ENCODE measurements around the gene RASL12. TPM values are rescaled to one million over a fixed set of nuclear protein-coding genes. Genes with fewer than 3 reads are reported as not detected.

The RASL12 gene
- total and polyA plus RNA-seq, 2 experiments from 2014 or later: 4.6 to 6.4 TPM

GRCh38 chr15:65069779-65070546 lies 2.2 kb upstream of the RASL12 start:
- H3K4me2 ChIP-seq: no peak overlapping the region
- H3K9me2 ChIP-seq (replicated peaks; ENCODE audit: insufficient read depth): no peaks in the 10 kb centered on the region
- H3K79me2 ChIP-seq: no peaks in the 10 kb centered on the region
- no peak overlapping the region for H2AFZ ChIP-seq
- DNase-seq (ENCODE audit: low spot score): no peak
- no peaks in the 10 kb centered on the region for H3K9me3 ChIP-seq (ENCODE audit: low read depth)
- H3K36me3 ChIP-seq (replicated peaks; ENCODE audit: insufficient read depth, low read depth): no peaks in the 10 kb centered on the region
- H3K27me3 ChIP-seq: peaks cover 10% of the 10 kb centered on the region
- H3K4me1 ChIP-seq (ENCODE audit: insufficient read depth): peaks cover 25% of the 10 kb centered on the region
- TF ChIP-seq EZH2phosphoT487 (IDR thresholded peaks at IDR 0.05; ENCODE audit: low read depth, severe bottlenecking, unreplicated experiment) (no peak), EZH2 (IDR thresholded peaks at IDR 0.05; ENCODE audit: borderline replicate concordance) (no peak)
- TF ChIP-seq, protein P1, sequence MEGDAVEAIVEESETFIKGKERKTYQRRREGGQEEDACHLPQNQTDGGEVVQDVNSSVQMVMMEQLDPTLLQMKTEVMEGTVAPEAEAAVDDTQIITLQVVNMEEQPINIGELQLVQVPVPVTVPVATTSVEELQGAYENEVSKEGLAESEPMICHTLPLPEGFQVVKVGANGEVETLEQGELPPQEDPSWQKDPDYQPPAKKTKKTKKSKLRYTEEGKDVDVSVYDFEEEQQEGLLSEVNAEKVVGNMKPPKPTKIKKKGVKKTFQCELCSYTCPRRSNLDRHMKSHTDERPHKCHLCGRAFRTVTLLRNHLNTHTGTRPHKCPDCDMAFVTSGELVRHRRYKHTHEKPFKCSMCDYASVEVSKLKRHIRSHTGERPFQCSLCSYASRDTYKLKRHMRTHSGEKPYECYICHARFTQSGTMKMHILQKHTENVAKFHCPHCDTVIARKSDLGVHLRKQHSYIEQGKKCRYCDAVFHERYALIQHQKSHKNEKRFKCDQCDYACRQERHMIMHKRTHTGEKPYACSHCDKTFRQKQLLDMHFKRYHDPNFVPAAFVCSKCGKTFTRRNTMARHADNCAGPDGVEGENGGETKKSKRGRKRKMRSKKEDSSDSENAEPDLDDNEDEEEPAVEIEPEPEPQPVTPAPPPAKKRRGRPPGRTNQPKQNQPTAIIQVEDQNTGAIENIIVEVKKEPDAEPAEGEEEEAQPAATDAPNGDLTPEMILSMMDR (IDR thresholded peaks at IDR 0.05; ENCODE audit: poor library complexity): no peak
- peak overlapping the region; percentile 66 for H3K27ac ChIP-seq
- no peak overlapping the region for H3K4me3 ChIP-seq
- H4K20me1 ChIP-seq (ENCODE audit: insufficient read depth, poor library complexity, severe bottlenecking): no peaks in the 10 kb centered on the region
- WGBS (ENCODE audit: low lambda C conversion rate, missing lambda C conversion rate): 93% methylated on average over 5 of the region's 5 CpGs

- peak; percentile 46 for DNase-seq (ENCODE audit: low spot score)
- H3K9me3 ChIP-seq (ENCODE audit: low read depth): no peaks in the 10 kb centered on the region
- no peaks in the 10 kb centered on the region for H3K9me2 ChIP-seq (replicated peaks; ENCODE audit: insufficient read depth)
- no peaks in the 10 kb centered on the region for H3K36me3 ChIP-seq (replicated peaks; ENCODE audit: insufficient read depth, low read depth)
- H3K4me2 ChIP-seq: no peak overlapping the region
- TF ChIP-seq EZH2 (IDR thresholded peaks at IDR 0.05; ENCODE audit: borderline replicate concordance) (no peak), EZH2phosphoT487 (IDR thresholded peaks at IDR 0.05; ENCODE audit: low read depth, severe bottlenecking, unreplicated experiment) (no peak)
- TF ChIP-seq, protein P1 (IDR thresholded peaks at IDR 0.05; ENCODE audit: poor library complexity): no peak
- peaks cover 10% of the 10 kb centered on the region for H3K27me3 ChIP-seq
- H3K27ac ChIP-seq: peak overlapping the region; percentile 70
- no peaks in the 10 kb centered on the region for H4K20me1 ChIP-seq (ENCODE audit: insufficient read depth, poor library complexity, severe bottlenecking)
- no peaks in the 10 kb centered on the region for H3K79me2 ChIP-seq
- H3K4me1 ChIP-seq (ENCODE audit: insufficient read depth): peaks cover 25% of the 10 kb centered on the region
- no peak overlapping the region for H3K4me3 ChIP-seq
- WGBS (ENCODE audit: low lambda C conversion rate, missing lambda C conversion rate): 60% methylated on average over 1 of the region's 1 CpG
- no peak overlapping the region for H2AFZ ChIP-seq
Measured at GRCh38 chr15:65069179-65069578, 1.4 kb upstream of the RASL12 start.

GRCh38 chr15:65068403-65068788 lies 605 bp upstream of the RASL12 start:
- TF ChIP-seq EZH2phosphoT487 (IDR thresholded peaks at IDR 0.05; ENCODE audit: low read depth, severe bottlenecking, unreplicated experiment): no peak
- TF ChIP-seq EZH2 (IDR thresholded peaks at IDR 0.05; ENCODE audit: borderline replicate concordance): no peak
- TF ChIP-seq, protein P1 (IDR thresholded peaks at IDR 0.05; ENCODE audit: poor library complexity): no peak
- H3K4me3 ChIP-seq: no peak overlapping the region
- H3K27me3 ChIP-seq: peaks cover 10% of the 10 kb centered on the region
- WGBS (ENCODE audit: low lambda C conversion rate, missing lambda C conversion rate): 78% methylated on average over 3 of the region's 3 CpGs
- DNase-seq (ENCODE audit: low spot score): no peak
- no peaks in the 10 kb centered on the region for H3K36me3 ChIP-seq (replicated peaks; ENCODE audit: insufficient read depth, low read depth)
- H3K9me3 ChIP-seq (ENCODE audit: low read depth): no peaks in the 10 kb centered on the region
- peak overlapping the region; percentile 91 for H3K4me2 ChIP-seq
- no peaks in the 10 kb centered on the region for H3K9me2 ChIP-seq (replicated peaks; ENCODE audit: insufficient read depth)
- H3K79me2 ChIP-seq: no peaks in the 10 kb centered on the region
- H2AFZ ChIP-seq: peak overlapping the region; percentile 78
- H3K27ac ChIP-seq: peak overlapping the region; percentile 70
- H4K20me1 ChIP-seq (ENCODE audit: insufficient read depth, poor library complexity, severe bottlenecking): no peaks in the 10 kb centered on the region
- peaks cover 25% of the 10 kb centered on the region for H3K4me1 ChIP-seq (ENCODE audit: insufficient read depth)
